DMS153 (cell line): Measurements from ENCODE around the gene HCST.
A peak's percentile ranks its signal among the peaks of the same experiment; 100 is the strongest.

Experiments
- DNase-seq: peaks from one replicate; lab custom pipeline; 2025; lab: John Stamatoyannopoulos, UW

Gene HCST, protein sequence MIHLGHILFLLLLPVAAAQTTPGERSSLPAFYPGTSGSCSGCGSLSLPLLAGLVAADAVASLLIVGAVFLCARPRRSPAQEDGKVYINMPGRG

DNA sequence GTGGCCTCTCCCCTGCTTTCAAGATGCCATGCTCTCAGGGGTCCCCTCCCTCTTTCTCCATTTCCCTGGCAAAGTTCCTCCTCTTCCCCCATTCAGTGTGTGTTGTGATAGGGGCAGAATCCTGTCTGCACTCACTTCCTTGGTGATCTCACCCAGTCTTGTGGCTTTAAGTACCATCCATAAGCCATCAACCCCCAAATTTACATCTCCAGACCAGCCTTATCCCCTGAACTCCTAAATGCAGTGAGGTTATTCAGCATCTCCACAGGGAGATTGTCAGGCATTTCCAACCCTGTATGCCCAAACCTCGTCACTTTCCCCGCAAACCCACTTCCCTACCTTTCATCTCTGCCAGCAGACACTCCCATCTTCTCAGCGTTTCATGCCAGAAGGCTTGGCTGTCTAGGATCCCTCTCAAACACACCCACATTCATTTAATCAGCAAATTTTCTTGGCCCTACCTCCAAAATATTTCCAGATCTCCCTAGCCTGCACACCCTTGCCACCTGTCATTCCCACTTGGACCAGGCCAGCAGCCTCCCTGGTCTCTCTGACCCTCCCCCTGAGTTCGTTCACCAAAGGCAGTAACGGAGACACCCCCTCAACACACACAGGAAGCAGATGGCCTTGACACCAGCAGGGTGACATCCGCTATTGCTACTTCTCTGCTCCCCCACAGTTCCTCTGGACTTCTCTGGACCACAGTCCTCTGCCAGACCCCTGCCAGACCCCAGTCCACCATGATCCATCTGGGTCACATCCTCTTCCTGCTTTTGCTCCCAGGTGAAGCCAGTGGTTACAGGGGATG, at the start of gene HCST:
Gene HCST, plus strand, starts transcription at position 676 of the 808 bp plus-strand sequence. Its CDS starts 65 bp downstream, at position 741.
- DNase-seq, result no peak

DNA sequence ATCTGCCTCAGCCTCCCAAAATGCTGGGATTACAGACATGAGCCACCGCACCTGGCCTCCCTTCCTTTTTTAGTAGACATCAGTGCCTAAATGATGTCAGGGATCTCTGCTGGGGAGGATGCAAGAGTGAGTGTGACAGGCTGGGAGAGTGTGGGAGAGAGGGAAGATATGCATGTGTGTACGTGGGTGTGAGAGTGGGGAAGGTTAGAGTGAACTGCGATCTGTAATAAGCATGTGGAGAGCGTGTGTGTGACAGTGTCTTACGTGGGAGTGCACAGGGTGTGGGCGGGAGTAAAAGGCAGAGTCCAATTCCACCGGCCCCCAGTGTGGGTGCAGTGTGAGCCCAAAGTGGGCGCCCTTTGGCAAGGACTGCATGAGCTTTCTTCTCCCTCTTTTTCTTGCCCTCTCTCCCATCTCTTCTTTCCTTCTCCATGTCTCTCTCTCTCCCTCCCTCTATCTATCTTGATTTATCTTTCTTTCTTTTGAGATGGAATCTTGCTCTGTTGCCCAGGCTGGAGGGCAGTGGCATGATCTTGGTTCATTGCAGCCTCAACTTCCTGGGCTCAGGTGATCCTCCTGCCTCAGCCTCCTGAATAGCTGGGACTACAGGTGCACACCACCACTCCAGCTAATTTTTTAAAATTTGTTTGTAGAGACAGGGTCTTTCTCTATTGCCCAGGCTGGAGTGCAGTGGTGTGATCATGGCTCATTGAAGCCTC, 49.1 kb upstream of the HCST start:
- no peak for DNase-seq

DNA sequence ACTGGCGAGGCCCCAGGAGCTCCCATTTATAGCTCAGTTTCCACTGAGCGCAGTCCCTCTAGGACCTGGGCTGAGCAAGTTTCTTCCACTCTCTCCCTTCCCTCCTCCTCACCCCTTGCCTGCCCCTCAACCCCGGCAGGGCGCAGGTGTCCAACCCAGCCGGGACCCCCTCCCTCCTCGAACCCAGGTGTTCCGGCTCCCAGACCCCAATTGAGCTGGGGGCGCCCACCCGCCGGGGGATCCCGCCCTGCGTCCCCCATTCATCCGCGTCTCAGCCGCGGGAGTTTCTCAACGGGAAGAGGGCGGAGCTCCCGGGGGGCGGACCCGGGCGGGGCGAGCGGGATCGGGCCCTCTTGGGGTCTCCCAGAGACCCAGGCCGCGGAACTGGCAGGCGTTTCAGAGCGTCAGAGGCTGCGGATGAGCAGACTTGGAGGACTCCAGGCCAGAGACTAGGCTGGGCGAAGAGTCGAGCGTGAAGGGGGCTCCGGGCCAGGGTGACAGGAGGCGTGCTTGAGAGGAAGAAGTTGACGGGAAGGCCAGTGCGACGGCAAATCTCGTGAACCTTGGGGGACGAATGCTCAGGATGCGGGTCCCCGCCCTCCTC, 45.7 kb upstream of the HCST start, which contains the start of gene KIRREL2:
Gene KIRREL2, plus strand, starts transcription at position 366 of the 604 bp plus-strand sequence. Its CDS starts 209 bp downstream, at position 575.
- DNase-seq, result no peak

DNA sequence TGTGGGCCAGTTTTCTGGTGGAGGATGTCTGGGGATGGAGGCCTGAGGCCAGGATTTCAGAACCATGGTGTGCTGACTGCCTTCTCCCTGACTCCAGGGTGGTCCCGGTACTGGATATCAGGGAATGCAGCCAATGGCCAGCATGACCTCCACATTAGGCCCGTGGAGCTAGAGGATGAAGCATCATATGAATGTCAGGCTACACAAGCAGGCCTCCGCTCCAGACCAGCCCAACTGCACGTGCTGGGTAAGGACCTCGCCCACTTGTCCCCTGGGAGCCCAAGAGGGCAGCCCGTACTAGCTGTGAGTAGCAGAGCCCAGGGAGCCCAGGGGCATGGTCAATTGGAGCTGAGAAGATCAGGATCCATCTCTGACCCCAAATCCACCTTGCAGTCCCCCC, 44.0 kb upstream of the HCST start:
- DNase-seq, result no peak

DNA sequence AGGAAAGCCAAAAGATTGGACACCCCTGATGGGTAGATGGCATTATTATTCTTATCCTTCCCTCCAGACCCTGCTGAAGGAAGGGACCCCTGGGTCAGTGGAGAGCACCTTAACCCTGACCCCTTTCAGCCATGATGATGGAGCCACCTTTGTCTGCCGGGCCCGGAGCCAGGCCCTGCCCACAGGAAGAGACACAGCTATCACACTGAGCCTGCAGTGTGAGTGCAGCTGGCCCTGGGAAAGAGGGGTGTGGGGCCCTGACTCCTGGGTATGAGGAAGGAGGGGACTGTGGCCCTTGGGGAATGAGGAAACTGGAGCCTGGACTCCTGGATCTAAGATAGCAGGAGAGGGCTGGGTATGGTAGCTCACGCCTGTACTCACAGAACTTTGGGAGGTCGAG, 42.9 kb upstream of the HCST start:
- no peak for DNase-seq

DNA sequence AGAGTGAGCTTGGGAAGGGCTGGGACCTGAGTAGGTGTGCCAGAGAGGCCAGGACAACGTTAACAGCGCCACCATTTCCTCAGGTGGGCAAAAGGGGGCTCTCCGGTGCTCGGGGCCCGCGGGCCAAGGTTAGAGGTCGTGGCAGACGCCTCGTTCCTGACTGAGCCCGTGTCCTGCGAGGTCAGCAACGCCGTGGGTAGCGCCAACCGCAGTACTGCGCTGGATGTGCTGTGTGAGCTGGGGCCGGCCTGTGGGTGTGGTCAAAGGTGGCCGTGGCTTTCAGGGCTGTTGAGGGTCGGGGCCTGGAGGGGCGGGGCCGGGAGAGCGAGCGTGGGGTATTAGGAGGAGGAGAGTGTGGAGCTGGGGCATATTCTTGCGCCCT, 41.9 kb upstream of the HCST start:
- no peak for DNase-seq

DNA sequence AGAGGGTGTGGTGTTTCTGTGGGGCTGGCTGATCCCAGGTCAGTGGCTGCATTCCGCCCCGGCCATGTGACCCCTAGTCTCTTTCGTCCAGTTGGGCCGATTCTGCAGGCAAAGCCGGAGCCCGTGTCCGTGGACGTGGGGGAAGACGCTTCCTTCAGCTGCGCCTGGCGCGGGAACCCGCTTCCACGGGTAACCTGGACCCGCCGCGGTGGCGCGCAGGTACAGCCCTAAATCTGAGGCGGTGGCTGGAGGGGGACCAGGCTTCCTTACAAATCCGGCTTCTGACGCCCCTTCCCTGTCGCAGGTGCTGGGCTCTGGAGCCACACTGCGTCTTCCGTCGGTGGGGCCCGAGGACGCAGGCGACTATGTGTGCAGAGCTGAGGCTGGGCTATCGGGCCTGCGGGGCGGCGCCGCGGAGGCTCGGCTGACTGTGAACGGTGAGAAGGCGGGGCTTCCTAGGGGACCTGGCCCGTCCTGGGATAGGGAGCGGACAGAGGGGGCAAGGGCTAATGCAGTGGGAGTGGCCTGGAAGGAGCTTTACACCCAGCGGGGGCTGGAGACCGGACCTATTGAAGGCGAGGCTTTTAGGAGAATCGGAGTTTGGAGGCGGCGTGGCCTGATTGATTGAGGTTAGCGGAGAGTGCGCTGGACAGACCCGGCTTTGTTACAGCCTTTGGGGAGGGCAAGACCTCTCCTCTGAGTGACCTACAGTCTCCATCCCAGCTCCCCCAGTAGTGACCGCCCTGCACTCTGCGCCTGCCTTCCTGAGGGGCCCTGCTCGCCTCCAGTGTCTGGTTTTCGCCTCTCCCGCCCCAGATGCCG, 41.3 kb upstream of the HCST start:
- DNase-seq, result no peak

DNA sequence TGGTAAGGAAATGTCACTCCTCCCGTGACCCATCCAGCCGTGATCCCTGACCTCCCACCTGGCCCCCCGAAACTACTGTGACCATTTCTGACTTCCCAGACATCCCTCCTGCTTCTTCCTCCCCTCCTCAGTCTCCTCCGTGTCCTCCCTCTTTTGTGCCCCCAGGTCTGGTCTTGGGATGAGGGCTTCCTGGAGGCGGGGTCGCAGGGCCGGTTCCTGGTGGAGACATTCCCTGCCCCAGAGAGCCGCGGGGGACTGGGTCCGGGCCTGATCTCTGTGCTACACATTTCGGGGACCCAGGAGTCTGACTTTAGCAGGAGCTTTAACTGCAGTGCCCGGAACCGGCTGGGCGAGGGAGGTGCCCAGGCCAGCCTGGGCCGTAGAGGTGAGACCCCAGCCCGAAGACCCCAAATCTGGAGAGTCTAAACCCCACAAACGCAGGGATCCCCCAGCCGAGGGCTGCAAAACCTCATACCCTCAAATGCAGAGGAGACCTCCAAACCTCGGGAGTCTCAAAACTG, 40.6 kb upstream of the HCST start:
- no peak for DNase-seq

DNA sequence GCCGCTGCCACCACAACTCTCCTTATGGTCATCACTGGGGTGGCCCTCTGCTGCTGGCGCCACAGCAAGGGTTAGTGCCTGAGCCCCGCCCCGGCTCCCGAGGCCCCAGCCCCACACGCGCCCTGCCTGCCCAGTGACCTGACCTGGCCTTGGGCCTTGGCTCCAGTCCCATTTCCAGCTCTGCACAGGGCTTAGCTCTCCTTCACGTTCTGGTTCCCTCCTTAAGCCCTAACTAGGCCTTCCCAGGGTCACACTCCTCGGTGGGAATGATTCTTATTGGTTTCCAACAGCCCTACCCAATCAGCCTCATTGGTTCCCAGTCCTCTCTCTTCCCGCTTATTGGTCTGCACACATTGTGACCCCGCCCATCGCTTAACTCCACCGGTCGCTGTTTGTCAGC, 39.8 kb upstream of the HCST start:
- no peak for DNase-seq

DNA sequence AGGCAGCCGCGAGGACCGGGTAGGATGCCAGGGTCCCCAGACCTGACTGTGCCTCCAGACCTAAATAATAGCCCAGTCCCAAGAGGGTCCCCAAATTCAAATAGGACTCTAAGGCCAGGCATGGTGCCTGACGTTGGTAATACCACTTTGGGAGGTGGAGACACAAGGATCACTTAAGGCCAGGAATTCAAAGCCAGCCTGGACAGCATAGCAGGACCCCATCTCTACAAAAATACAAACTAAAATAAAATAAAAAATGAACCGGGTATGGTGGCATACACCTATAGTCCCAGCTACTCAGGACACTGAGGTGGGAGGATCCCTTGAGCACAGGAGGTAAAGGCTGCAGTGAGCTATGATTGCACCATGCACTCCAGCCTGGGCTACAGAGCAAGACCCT, 39.3 kb upstream of the HCST start:
- no peak for DNase-seq

DNA sequence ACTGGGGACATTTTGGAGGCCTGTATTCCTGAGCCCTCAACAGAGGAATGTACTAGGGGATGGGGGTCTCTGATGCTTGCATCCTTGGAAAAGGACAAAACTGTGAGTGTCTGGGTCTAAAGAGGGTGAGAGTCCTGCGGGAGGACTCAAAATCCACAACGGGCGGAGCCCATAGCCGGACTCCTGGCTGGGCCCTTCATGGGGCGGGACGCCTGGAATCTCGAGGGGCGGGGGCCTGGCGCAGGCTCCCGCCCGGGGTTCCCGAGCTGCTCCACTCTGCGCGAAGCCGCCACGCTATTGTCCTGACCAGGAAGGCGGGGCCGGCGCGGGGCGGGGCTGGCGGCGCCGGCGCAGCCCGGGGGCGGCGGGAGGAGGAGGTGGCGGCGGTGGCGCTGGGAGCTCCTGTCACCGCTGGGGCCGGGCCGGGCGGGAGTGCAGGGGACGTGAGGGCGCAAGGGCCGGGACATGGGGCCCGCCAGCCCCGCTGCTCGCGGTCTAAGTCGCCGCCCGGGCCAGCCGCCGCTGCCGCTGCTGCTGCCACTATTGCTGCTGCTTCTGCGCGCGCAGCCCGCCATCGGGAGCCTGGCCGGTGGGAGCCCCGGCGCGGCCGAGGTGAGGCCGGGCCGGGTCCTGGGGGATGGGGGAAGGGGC, 34.0 kb upstream of the HCST start, which contains the start of gene APLP1:
Gene APLP1, plus strand, starts transcription at position 403 of the 651 bp plus-strand sequence. Its CDS starts 63 bp downstream, at position 466.
- DNase-seq, result peak; percentile 47

DNA sequence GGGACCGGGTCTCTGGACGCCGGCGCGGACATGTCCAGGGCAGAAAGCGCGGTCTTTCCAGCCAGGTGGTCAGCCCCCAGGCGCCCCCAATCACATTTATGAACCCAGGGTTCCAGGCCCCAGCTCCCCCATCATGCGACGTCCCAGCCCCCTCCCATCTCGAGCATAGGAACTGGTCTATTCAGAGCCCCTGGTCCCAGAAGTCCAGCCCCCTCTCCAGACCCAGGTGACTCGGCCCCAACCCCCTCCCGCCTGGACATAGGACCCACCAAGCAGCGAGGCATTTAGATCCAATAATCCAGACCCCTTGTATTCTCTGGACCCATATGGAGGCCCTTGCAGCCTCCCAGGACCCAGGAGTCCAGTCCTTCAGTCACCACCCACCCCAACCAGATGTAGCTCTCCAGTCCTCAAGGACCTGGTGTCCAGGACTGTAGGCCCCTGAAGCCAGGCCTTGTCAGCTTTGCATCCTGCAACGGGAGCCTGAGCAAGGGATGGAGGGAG, 33.5 kb upstream of the HCST start:
- DNase-seq, result no peak

DNA sequence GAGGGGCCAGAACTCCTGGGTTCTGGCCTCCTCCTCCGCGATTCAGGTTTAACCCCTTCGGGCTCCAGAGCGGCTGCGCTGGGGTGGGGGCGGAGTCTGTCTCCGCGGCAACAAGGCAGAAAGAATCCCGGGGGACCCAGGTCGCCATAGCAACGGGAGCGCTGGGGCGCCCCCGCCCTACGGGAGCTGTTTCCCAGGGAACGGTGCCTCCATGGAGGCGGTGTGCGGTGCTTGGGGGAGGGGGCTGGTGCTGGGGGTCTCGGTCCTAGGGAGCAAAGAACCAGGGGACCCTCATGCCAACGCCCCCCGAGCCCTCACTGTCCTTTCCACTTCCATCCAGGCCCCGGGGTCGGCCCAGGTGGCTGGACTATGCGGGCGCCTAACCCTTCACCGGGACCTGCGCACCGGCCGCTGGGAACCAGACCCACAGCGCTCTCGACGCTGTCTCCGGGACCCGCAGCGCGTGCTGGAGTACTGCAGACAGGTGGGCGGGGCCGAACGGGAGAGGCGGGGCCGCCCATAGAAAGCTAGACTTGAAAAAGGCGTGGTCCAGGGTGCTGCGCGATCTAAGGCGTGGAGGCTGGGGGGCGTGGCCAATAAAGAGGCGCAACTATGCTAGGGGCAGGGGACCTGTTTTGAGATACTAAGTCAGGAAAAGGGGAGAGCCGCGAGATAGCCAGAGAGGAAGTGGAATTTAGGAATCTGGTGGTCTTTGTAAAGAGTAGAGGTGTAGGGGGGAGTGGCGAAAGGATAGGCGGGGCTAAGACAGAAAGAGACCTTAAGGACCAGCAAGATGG, 32.8 kb upstream of the HCST start:
- peak; percentile 91 for DNase-seq

DNA sequence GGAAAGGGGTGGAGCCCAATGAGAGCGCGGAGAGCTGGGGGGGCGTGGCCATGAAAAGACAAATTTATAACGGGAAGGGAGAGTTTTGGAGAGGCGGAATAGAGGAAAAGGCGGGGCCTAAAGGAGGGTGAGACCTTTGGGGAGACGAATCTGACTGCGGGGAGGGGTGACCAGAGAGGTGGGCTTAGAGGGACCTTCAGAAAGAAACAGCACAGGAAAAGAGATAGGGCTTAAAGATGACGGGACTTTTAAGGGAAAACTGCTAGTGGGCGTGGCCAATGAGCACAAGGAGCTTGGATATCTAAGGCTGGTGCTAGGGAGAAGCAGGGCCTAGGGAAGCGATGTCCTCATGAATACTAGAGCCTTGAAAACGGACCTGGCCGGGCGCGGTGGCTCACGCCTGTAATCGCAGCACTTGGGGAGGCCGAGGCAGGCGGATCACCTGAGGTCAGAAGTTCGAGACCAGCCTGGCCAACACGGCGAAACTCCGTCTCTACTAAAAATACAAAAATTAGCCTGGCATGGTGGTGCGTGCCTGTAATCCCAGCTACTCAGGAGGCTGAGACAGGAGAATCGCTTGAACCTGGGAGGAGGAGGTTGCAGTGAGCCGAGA, 32.1 kb upstream of the HCST start:
- peak; percentile 79 for DNase-seq

DNA sequence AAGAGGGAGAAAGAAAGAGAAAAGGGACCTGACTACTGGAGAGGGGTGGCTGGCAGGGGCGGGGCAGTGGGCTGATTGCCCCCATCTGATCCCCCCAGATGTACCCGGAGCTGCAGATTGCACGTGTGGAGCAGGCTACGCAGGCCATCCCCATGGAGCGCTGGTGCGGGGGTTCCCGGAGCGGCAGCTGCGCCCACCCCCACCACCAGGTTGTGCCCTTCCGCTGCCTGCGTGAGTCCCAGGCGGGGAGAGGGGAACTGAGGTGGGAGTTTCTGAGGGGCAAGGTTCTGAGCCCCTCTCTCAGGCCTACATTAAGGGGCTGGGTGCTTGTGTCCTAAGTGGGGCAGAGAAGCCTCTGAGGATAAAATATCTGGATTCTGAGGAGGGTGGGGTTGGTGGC, 31.5 kb upstream of the HCST start:
- DNase-seq, result no peak

DNA sequence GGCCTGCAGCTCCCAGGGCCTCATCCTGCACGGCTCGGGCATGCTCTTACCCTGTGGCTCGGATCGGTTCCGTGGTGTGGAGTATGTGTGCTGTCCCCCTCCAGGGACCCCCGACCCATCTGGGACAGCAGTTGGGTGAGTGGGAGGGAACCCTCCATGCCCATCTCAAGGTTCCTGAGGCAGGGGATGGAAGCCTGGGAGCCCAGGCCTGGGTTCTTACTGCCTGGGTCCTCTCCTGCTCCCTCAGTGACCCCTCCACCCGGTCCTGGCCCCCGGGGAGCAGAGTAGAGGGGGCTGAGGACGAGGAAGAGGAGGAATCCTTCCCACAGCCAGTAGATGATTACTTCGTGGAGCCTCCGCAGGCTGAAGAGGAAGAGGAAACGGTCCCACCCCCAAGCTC, 30.7 kb upstream of the HCST start:
- no peak for DNase-seq

DNA sequence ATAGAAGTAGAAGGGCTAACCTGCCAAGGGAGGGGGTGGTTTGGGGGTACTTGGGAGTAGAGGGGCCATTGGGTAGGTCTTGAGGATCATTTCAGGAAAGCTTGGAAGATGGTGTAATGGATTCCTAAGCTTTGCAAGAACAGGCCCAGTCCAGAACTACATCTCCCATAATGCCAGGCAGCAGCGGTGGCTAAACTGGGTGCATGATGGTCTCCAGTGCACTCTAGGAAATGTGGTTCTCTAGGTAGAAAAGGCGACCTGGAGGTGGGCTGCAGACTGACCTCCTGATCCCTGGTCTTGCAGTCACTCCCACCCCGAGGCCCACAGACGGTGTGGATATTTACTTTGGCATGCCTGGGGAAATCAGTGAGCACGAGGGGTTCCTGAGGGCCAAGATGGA, 30.1 kb upstream of the HCST start:
- no peak for DNase-seq

DNA sequence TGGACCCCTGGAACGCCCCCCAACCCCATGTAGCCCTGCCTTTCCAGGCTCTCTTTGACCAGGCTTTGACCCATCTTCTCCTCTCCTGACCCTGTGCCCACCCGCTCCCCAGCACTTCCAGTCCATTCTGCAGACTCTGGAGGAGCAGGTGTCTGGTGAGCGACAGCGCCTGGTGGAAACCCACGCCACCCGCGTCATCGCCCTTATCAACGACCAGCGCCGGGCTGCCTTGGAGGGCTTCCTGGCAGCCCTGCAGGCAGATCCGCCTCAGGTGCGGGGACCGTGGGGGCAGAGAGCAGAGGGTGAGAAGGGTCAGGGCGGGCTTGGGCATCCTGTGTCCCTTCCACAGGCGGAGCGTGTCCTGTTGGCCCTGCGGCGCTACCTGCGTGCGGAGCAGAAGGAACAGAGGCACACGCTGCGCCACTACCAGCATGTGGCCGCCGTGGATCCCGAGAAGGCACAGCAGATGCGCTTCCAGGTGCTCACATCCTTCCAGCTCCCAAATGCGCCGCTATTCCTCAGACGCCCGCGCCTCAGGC, 27.9 kb upstream of the HCST start:
- no peak for DNase-seq

DNA sequence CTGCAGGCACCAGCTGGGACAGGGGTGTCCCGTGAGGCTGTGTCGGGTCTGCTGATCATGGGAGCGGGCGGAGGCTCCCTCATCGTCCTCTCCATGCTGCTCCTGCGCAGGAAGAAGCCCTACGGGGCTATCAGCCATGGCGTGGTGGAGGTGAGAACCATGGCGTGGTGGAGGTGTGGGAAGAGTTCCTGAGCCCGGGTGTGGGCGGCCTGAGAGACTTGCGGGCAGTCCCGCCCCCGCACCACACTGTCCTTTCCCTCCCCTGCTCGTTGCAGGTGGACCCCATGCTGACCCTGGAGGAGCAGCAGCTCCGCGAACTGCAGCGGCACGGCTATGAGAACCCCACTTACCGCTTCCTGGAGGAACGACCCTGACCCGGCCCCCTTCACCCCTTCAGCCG, 23.3 kb upstream of the HCST start:
- no peak for DNase-seq
